Trophoblast cell (in vitro differentiated cells and primary cell): ENCODE measurements around the gene BTBD19. TPM values are rescaled to one million over a fixed set of nuclear protein-coding genes. Genes with fewer than 3 reads are reported as not detected.
"Not testable (repeated sequence)": the region's sequence is repeated elsewhere in the genome, so short reads cannot be mapped to it uniquely, and the experiment has no call there.

Experiments
- DNase-seq, 2 donors: peaks; one replicate each; pipeline ENCODE4 v3.0.0-alpha.2; 2016
- H2AFZ ChIP-seq: 2 replicates; pipeline ENCODE4 v1.6.1; 2013; ENCODE audit warnings: low read length, moderate library complexity, mild to moderate bottlenecking; ENCODE audit not compliant: insufficient read depth, poor library complexity
- H2AK5ac ChIP-seq: 2 replicates; pipeline ENCODE4 v1.6.1; 2013; ENCODE audit warnings: mild to moderate bottlenecking, low read length
- H2BK120ac ChIP-seq: 2 replicates; pipeline ENCODE4 v1.6.1; 2013; ENCODE audit warnings: low read length, mild to moderate bottlenecking, moderate library complexity; ENCODE audit not compliant: insufficient read depth, poor library complexity
- H2BK12ac ChIP-seq: 2 replicates; pipeline ENCODE4 v1.6.1; 2013; ENCODE audit warnings: mild to moderate bottlenecking, low read length, moderate library complexity
- H2BK5ac ChIP-seq: 2 replicates; pipeline ENCODE4 v1.6.1; 2013; ENCODE audit warnings: low read length, low read depth, moderate library complexity, mild to moderate bottlenecking; ENCODE audit not compliant: poor library complexity
- H3K14ac ChIP-seq: 2 replicates; pipeline ENCODE4 v1.6.1; 2013; ENCODE audit warnings: mild to moderate bottlenecking, low read length
- H3K18ac ChIP-seq: 2 replicates; pipeline ENCODE4 v1.6.1; 2013; ENCODE audit warnings: mild to moderate bottlenecking, low read length
- H3K23ac ChIP-seq: 2 replicates; pipeline ENCODE4 v1.6.1; 2013; ENCODE audit warnings: low read length
- H3K27ac ChIP-seq: 2 replicates; pipeline ENCODE4 v1.5.1; 2013; ENCODE audit warnings: low read depth, mild to moderate bottlenecking, inconsistent platforms, low read length, moderate library complexity
- H3K27me3 ChIP-seq: 2 replicates; pipeline ENCODE4 v1.6.1; 2013; ENCODE audit warnings: inconsistent platforms, mild to moderate bottlenecking, low read length, moderate library complexity; ENCODE audit not compliant: insufficient read depth
- H3K36me3 ChIP-seq, 2 experiments: 1 replicate in 1 of 2; 2 replicates in 1 of 2; pipeline ENCODE4 v1.6.1; 2013; ENCODE audit warnings: low read length in 2 of 2, mild to moderate bottlenecking in 2 of 2, moderate library complexity in 1 of 2; ENCODE audit not compliant: insufficient read depth in 2 of 2, control insufficient read depth in 1 of 2
- H3K4ac ChIP-seq: 2 replicates; pipeline ENCODE4 v1.6.1; 2013; ENCODE audit warnings: low read depth, mild to moderate bottlenecking, low read length, moderate library complexity
- H3K4me1 ChIP-seq, 2 experiments: 1 replicate in 1 of 2; 2 replicates in 1 of 2; pipeline ENCODE4 v1.6.1; 2013; ENCODE audit warnings: low read length in 2 of 2, mild to moderate bottlenecking in 2 of 2, moderate library complexity in 1 of 2; ENCODE audit not compliant: insufficient read depth in 2 of 2, control insufficient read depth in 1 of 2
- H3K4me2 ChIP-seq: 2 replicates; pipeline ENCODE4 v1.6.1; 2013; ENCODE audit warnings: inconsistent platforms, mild to moderate bottlenecking, low read length, moderate library complexity
- H3K4me3 ChIP-seq: 2 replicates; pipeline ENCODE4 v1.5.1; 2013; ENCODE audit warnings: mild to moderate bottlenecking, low read depth, low read length, inconsistent platforms
- H3K79me1 ChIP-seq: one replicate; pipeline ENCODE4 v1.6.1; 2013; ENCODE audit warnings: low read length
- H3K79me2 ChIP-seq: 2 replicates; pipeline ENCODE4 v1.6.1; 2013; ENCODE audit warnings: low read length, mild to moderate bottlenecking; ENCODE audit not compliant: control insufficient read depth, insufficient read depth, poor library complexity
- H3K9ac ChIP-seq: 2 replicates; pipeline ENCODE4 v1.6.1; 2013; ENCODE audit warnings: mild to moderate bottlenecking, low read length
- H3K9me3 ChIP-seq: 2 replicates; pipeline ENCODE4 v1.6.1; 2013; ENCODE audit warnings: low read depth, mild to moderate bottlenecking, control low read depth, inconsistent platforms, low read length; ENCODE audit not compliant: insufficient read depth
- H4K12ac ChIP-seq: 2 replicates; pipeline ENCODE4 v1.6.1; 2013; ENCODE audit warnings: low read depth, mild to moderate bottlenecking, low read length, moderate library complexity
- H4K8ac ChIP-seq: 2 replicates; pipeline ENCODE4 v1.6.1; 2013; ENCODE audit warnings: low read depth, mild to moderate bottlenecking, low read length, moderate library complexity
- H4K91ac ChIP-seq: one replicate; pipeline ENCODE4 v1.6.1; 2013; ENCODE audit warnings: low read depth, mild to moderate bottlenecking, low read length, moderate library complexity
- WGBS: extraction: QIAGEN DNeasy Blood & Tissue Kit; methylation state at CpG from one replicate; pipeline ENCODE4 v1.1.7; 2013; ENCODE audit warnings: missing lambda C conversion rate; ENCODE audit not compliant: insufficient read length, insufficient coverage; ENCODE audit errors: extremely low coverage; 5-methylcytosine and 5-hydroxymethylcytosine counted together
- polyA plus RNA-seq: library from polyadenylated mRNA; stranded (reverse); fragments of 200-250 nt; gene quantifications from 2 replicates; pipeline ENCODE4 v1.2.3, GENCODE V29; 2013

The BTBD19 gene
- 5.8 and 5.9 TPM in 2 replicates for polyA plus RNA-seq

GRCh38 chr1:44808063-44808937, at the start of gene BTBD19:
Gene BTBD19 (plus strand): TSS chr1:44808523. CDS start chr1:44808821, 298 bp downstream.
- H4K8ac ChIP-seq = peak within 1 kb of the TSS; percentile 86
- peak within 1 kb of the TSS; percentile 98 for H3K27ac ChIP-seq
- peak within 1 kb of the TSS; percentile 89 for H3K14ac ChIP-seq
- H3K79me1 ChIP-seq = peaks cover 54% of the 10 kb centered on the region
- H3K9me3 ChIP-seq = no peaks in the 10 kb centered on the region
- H3K27me3 ChIP-seq = no peaks in the 10 kb centered on the region
- peak within 1 kb of the TSS; percentile 53 for H2AFZ ChIP-seq
- peak within 1 kb of the TSS; percentile 54 for H3K4me2 ChIP-seq
- peak within 1 kb of the TSS; percentile 96 for H2BK12ac ChIP-seq
- H3K4ac ChIP-seq = peak within 1 kb of the TSS; percentile 93
- H3K18ac ChIP-seq = peak within 1 kb of the TSS; percentile 92
- H3K4me1 ChIP-seq = peaks cover 66 to 67% of the 10 kb centered on the region in 2 experiments
- H2AK5ac ChIP-seq = peak within 1 kb of the TSS; percentile 98
- no CpG with 5 or more reads among the region's 23 CpGs for WGBS
- peak within 1 kb of the TSS; percentile 96 for H4K91ac ChIP-seq
- H4K12ac ChIP-seq = peak within 1 kb of the TSS; percentile 71
- peak within 1 kb of the TSS; percentile 91 for H2BK5ac ChIP-seq
- H2BK120ac ChIP-seq = peak within 1 kb of the TSS; percentile 80
- no peak within 1 kb of the TSS for H3K23ac ChIP-seq
- H3K79me2 ChIP-seq = peaks cover 21% of the 10 kb centered on the region
- peaks cover 33 to 39% of the 10 kb centered on the region in 2 experiments for H3K36me3 ChIP-seq
- peak within 1 kb of the TSS; percentile 66 for H3K9ac ChIP-seq
- peak; percentile 78 to 84 for DNase-seq
- H3K4me3 ChIP-seq = peak within 1 kb of the TSS; percentile 50

- Histone ChIP-seq H3K4me3 (no peak overlapping the region), H3K14ac (no peak overlapping the region), H3K36me3 (peaks cover 70 to 86% of the 10 kb centered on the region in 2 experiments), H4K8ac (no peak overlapping the region), H3K23ac (no peak overlapping the region), H2BK5ac (no peak overlapping the region), H2AK5ac (no peak overlapping the region), H3K18ac (no peak overlapping the region), H2BK12ac (no peak overlapping the region), H3K79me1 (no peaks in the 10 kb centered on the region), H3K9me3 (no peaks in the 10 kb centered on the region), H3K27me3 (no peaks in the 10 kb centered on the region), H3K27ac (no peak overlapping the region), H4K91ac (no peak overlapping the region), H3K4me2 (no peak overlapping the region), H2BK120ac (no peak overlapping the region), H3K79me2 (no peaks in the 10 kb centered on the region), H2AFZ (no peak overlapping the region), H4K12ac (no peak overlapping the region), H3K4ac (no peak overlapping the region), H3K9ac (no peak overlapping the region), H3K4me1 (no peaks in the 10 kb centered on the region)
- WGBS = no CpG with 5 or more reads among the region's 11 CpGs
- no peak for DNase-seq
Measured at GRCh38 chr1:44759077-44759476, 49.2 kb upstream of the BTBD19 start.

GRCh38 chr1:44760876-44761275, 47.4 kb upstream of the BTBD19 start:
- no CpG with 5 or more reads among the region's 3 CpGs for WGBS
- H3K36me3 ChIP-seq = peaks cover 62 to 79% of the 10 kb centered on the region in 2 experiments
- no peak overlapping the region for H2AFZ ChIP-seq

GRCh38 chr1:44766421-44766820, 41.9 kb upstream of the BTBD19 start:
- H2AFZ ChIP-seq, H4K91ac ChIP-seq, H3K79me1 ChIP-seq, H3K14ac ChIP-seq, H3K27me3 ChIP-seq, H3K4me3 ChIP-seq, H3K79me2 ChIP-seq, H3K18ac ChIP-seq, H2BK12ac ChIP-seq, H3K27ac ChIP-seq, H4K12ac ChIP-seq, H3K9ac ChIP-seq, H3K23ac ChIP-seq, DNase-seq, H4K8ac ChIP-seq, H2BK120ac ChIP-seq, H3K4ac ChIP-seq, H2BK5ac ChIP-seq, H3K4me1 ChIP-seq, H2AK5ac ChIP-seq, H3K9me3 ChIP-seq, H3K4me2 ChIP-seq: not testable (repeated sequence)
- H3K36me3 ChIP-seq = peaks cover 40 to 53% of the 10 kb centered on the region in 2 experiments
- WGBS = no CpG with 5 or more reads among the region's 6 CpGs

More at GRCh38 chr1:44760876-44761275, 47.4 kb upstream of the BTBD19 start:
- Histone ChIP-seq H4K12ac (no peak overlapping the region), H3K4me1 (no peaks in the 10 kb centered on the region), H3K4me2 (no peak overlapping the region), H2AK5ac (no peak overlapping the region), H2BK120ac (no peak overlapping the region), H3K4me3 (no peak overlapping the region), H3K14ac (no peak overlapping the region), H2BK12ac (no peak overlapping the region), H4K91ac (no peak overlapping the region), H3K79me1 (no peaks in the 10 kb centered on the region), H3K27ac (no peak overlapping the region), H3K4ac (no peak overlapping the region), H3K9me3 (no peaks in the 10 kb centered on the region), H3K23ac (no peak overlapping the region), H3K9ac (no peak overlapping the region), H4K8ac (no peak overlapping the region), H2BK5ac (no peak overlapping the region), H3K27me3 (no peaks in the 10 kb centered on the region), H3K79me2 (no peaks in the 10 kb centered on the region), H3K18ac (no peak overlapping the region)
- DNase-seq = no peak
